H1 (cell line): Measurements from ENCODE around the gene RBBP8. TPM values are rescaled to one million over a fixed set of nuclear protein-coding genes. Genes with fewer than 3 reads are reported as not detected.

ENCODE experiments used
- CTCF ChIA-PET: fragments of 300-600 bp; sonication (Branson Sonifier 250); formaldehyde crosslinking; loops from one replicate; lab custom pipeline; 2021; ENCODE audit not compliant: partially characterized antibody; lab: Charles Lee
- POLR2A ChIA-PET: fragments of 300-600 bp; sonication (Branson Sonifier 250); formaldehyde crosslinking; loops from one replicate; lab custom pipeline; 2021; ENCODE audit warnings: inconsistent platforms; ENCODE audit not compliant: partially characterized antibody; lab: Charles Lee
- DNase-seq, 2 experiments: peaks; one replicate each; pipeline versions ENCODE4 v3.0.0 to v3.0.0-alpha.2; 2010 to 2022; ENCODE audit warnings: low spot score in 2 of 2, low read depth in 1 of 2, mixed read lengths in 1 of 2
- FAIRE-seq: peaks from 2 replicates; lab custom pipeline; 2011; peaks lifted over from hg19 to GRCh38; lab: Jason Lieb, UNC
- H2AFZ ChIP-seq: 2 replicates; pipeline ENCODE4 v1.8.1; 2012; ENCODE audit warnings: low read length, inconsistent platforms
- H2AK5ac ChIP-seq: 2 replicates; pipeline ENCODE4 v1.6.1; 2013; ENCODE audit warnings: low read depth, low read length
- H2BK120ac ChIP-seq: replicated peaks from 2 replicates; pipeline ENCODE3; 2013; ENCODE audit warnings: low read depth, low read length, inconsistent platforms
- H2BK12ac ChIP-seq: 2 replicates; pipeline ENCODE4 v1.6.1; 2013; ENCODE audit warnings: low read depth, low read length
- H2BK15ac ChIP-seq: 2 replicates; pipeline ENCODE4 v1.6.1; 2013; ENCODE audit warnings: low read length
- H2BK20ac ChIP-seq: 2 replicates; pipeline ENCODE4 v1.6.1; 2013; ENCODE audit warnings: low read length
- H2BK5ac ChIP-seq: 2 replicates; pipeline ENCODE4 v1.6.1; 2013; ENCODE audit warnings: low read depth, low read length
- H3K14ac ChIP-seq: 2 replicates; pipeline ENCODE4 v1.6.1; 2013; ENCODE audit warnings: inconsistent platforms; ENCODE audit not compliant: insufficient read length
- H3K18ac ChIP-seq: 2 replicates; pipeline ENCODE4 v1.6.1; 2013; ENCODE audit warnings: low read length; ENCODE audit errors: extremely low read depth
- H3K23ac ChIP-seq: 2 replicates; pipeline ENCODE4 v1.6.1; 2013; ENCODE audit warnings: inconsistent platforms; ENCODE audit not compliant: insufficient read length
- H3K23me2 ChIP-seq: 2 replicates; pipeline ENCODE4 v1.6.1; 2013; ENCODE audit warnings: low read depth, low read length
- H3K27ac ChIP-seq: 2 replicates; pipeline ENCODE4 v1.6.1; 2011; ENCODE audit warnings: low read depth, low read length, inconsistent platforms
- H3K27me3 ChIP-seq, 4 experiments: replicated peaks in 1 of 4; 1 replicate in 1 of 4; 2 replicates in 3 of 4; pipeline versions ENCODE4 v1.6.1 to v1.8.1; 2011 to 2013; ENCODE audit warnings: low read length in 3 of 4, mild to moderate bottlenecking in 3 of 4, inconsistent platforms in 2 of 4, mixed read lengths in 2 of 4, moderate library complexity in 1 of 4; ENCODE audit not compliant: control insufficient read depth in 3 of 4, insufficient read depth in 3 of 4; ENCODE audit errors: extremely low read depth in 1 of 4
- H3K36me3 ChIP-seq, 4 experiments: 2 replicates each; pipeline versions ENCODE4 v1.6.1 to v1.8.1; 2011 to 2013; ENCODE audit warnings: mild to moderate bottlenecking in 4 of 4, low read length in 3 of 4, moderate library complexity in 2 of 4, control low read depth in 1 of 4, inconsistent platforms in 1 of 4; ENCODE audit not compliant: insufficient read depth in 4 of 4, control insufficient read depth in 2 of 4
- H3K4ac ChIP-seq: replicated peaks from 2 replicates; pipeline ENCODE3; 2013; ENCODE audit warnings: low read length, low read depth, mixed read lengths, inconsistent platforms; ENCODE audit not compliant: insufficient read length
- H3K4me1 ChIP-seq, 4 experiments: replicated peaks in 1 of 4; 1 replicate in 1 of 4; 2 replicates in 3 of 4; pipeline versions ENCODE4 v1.6.1 to v1.8.1; 2011 to 2013; ENCODE audit warnings: low read length in 3 of 4, inconsistent platforms in 2 of 4, mixed read lengths in 1 of 4; ENCODE audit not compliant: insufficient read depth in 4 of 4, control insufficient read depth in 3 of 4
- H3K4me2 ChIP-seq, 2 experiments: 2 replicates each; pipeline versions ENCODE4 v1.6.1 to v1.8.1; 2011 to 2013; ENCODE audit warnings: low read depth in 2 of 2, low read length in 2 of 2, control low read depth in 1 of 2, inconsistent platforms in 1 of 2, mild to moderate bottlenecking in 1 of 2; ENCODE audit not compliant: insufficient read depth in 1 of 2
- H3K4me3 ChIP-seq, 4 experiments: fragments of 200-600, 300-600 bp in 1 of 4; sonication (generic), shearing (Covaris generic), sonication (Bioruptor Twin) in 1 of 4; 2 replicates each; pipeline versions ENCODE4 v1.5.1 to v1.8.1; 2011 to 2016; ENCODE audit warnings: low read length in 4 of 4, low read depth in 3 of 4, control low read depth in 2 of 4, inconsistent platforms in 2 of 4, mild to moderate bottlenecking in 2 of 4, mixed read lengths in 1 of 4, moderate library complexity in 1 of 4; ENCODE audit not compliant: insufficient read depth in 2 of 4; ENCODE audit errors: extremely low read depth in 1 of 4
- H3K56ac ChIP-seq: replicated peaks from 2 replicates; pipeline ENCODE3; 2013; ENCODE audit warnings: low read depth, mild to moderate bottlenecking, mixed read lengths, low read length, inconsistent platforms; ENCODE audit not compliant: insufficient read length
- H3K79me1 ChIP-seq: 2 replicates; pipeline ENCODE4 v1.6.1; 2013; ENCODE audit warnings: low read depth, low read length, control low read depth
- H3K79me2 ChIP-seq, 2 experiments: 2 replicates each; pipeline versions ENCODE4 v1.6.1 to v1.8.1; 2012 to 2013; ENCODE audit warnings: low read length in 2 of 2, mild to moderate bottlenecking in 2 of 2, inconsistent platforms in 1 of 2; ENCODE audit not compliant: insufficient read depth in 2 of 2, control insufficient read depth in 1 of 2
- H3K9ac ChIP-seq, 4 experiments: replicated peaks in 1 of 4; 1 replicate in 1 of 4; 2 replicates in 3 of 4; pipeline versions ENCODE4 v1.6.1 to v1.8.1; 2011 to 2013; ENCODE audit warnings: low read depth in 3 of 4, low read length in 3 of 4, control low read depth in 2 of 4, mild to moderate bottlenecking in 2 of 4, moderate library complexity in 2 of 4, inconsistent platforms in 1 of 4; ENCODE audit errors: extremely low read depth in 1 of 4
- H3K9me3 ChIP-seq, 2 experiments: 2 replicates each; pipeline versions ENCODE4 v1.6.1 to v1.8.1; 2012 to 2013; ENCODE audit warnings: mild to moderate bottlenecking in 2 of 2, moderate library complexity in 2 of 2, control low read depth in 1 of 2, inconsistent platforms in 1 of 2, low read depth in 1 of 2, low read length in 1 of 2, mixed read lengths in 1 of 2; ENCODE audit not compliant: insufficient read depth in 2 of 2
- H4K20me1 ChIP-seq, 2 experiments: replicated peaks in 1 of 2; 2 replicates each; pipeline versions ENCODE3 to v1.8.1; 2011 to 2013; ENCODE audit warnings: inconsistent platforms in 2 of 2, low read length in 2 of 2, mild to moderate bottlenecking in 1 of 2; ENCODE audit not compliant: insufficient read depth in 2 of 2, control insufficient read depth in 1 of 2
- H4K5ac ChIP-seq: 2 replicates; pipeline ENCODE4 v1.6.1; 2013; ENCODE audit warnings: low read length, low read depth, mixed read lengths, inconsistent platforms; ENCODE audit not compliant: insufficient read length
- H4K8ac ChIP-seq: 2 replicates; pipeline ENCODE4 v1.8.0; 2013; ENCODE audit warnings: mild to moderate bottlenecking, moderate library complexity, low read length, inconsistent platforms; ENCODE audit not compliant: insufficient read depth; ENCODE audit errors: extremely low read depth
- H4K91ac ChIP-seq: replicated peaks from 2 replicates; pipeline ENCODE3; 2013; ENCODE audit warnings: low read length, mixed read lengths, inconsistent platforms; ENCODE audit not compliant: insufficient read length
- EGR1 ChIP-seq: IDR thresholded peaks from 2 replicates; pipeline ENCODE4 v1.6.1; 2011; ENCODE audit warnings: low read depth, low read length, borderline replicate concordance
- EP300 ChIP-seq, 2 experiments: IDR thresholded peaks; 1 replicate in 1 of 2; 2 replicates in 1 of 2; pipeline ENCODE4 v1.6.1; 2011 to 2012; ENCODE audit warnings: low read depth in 2 of 2, low read length in 2 of 2, mild to moderate bottlenecking in 2 of 2, borderline replicate concordance in 1 of 2, inconsistent platforms in 1 of 2, moderate library complexity in 1 of 2
- JUN ChIP-seq: IDR thresholded peaks from 2 replicates; pipeline ENCODE4 v1.6.1; 2011; ENCODE audit warnings: low read depth, mild to moderate bottlenecking, improper control_type of control experiment, low read length
- JUND ChIP-seq: IDR thresholded peaks from 2 replicates; pipeline ENCODE4 v1.6.1; 2011; ENCODE audit warnings: mild to moderate bottlenecking, improper control_type of control experiment, low read length
- PHF8 ChIP-seq: fragments of 200-600 bp; sonication (generic); conservative IDR thresholded peaks from 2 replicates; pipeline ENCODE4 v1.7.1; 2012; ENCODE audit warnings: low read depth, mild to moderate bottlenecking, inconsistent platforms, low read length, moderate library complexity
- POU5F1 ChIP-seq: IDR thresholded peaks from 2 replicates; pipeline ENCODE4 v1.6.1; 2011; ENCODE audit warnings: low read depth, mild to moderate bottlenecking, low read length, moderate library complexity
- SIN3A ChIP-seq, 2 experiments: IDR thresholded peaks in 1 of 2; conservative IDR thresholded peaks in 1 of 2; 2 replicates each; pipeline ENCODE4 v1.6.1; 2011 to 2012; ENCODE audit warnings: low read length in 2 of 2, improper control_type of control experiment in 1 of 2, low read depth in 1 of 2, mild to moderate bottlenecking in 1 of 2
- SP4 ChIP-seq: IDR thresholded peaks from 2 replicates; pipeline ENCODE4 v1.6.1; 2012; ENCODE audit warnings: low read length, inconsistent platforms
- WGBS, 2 experiments: shearing (Covaris generic) in 1 of 2; methylation state at CpG; one replicate each; pipeline versions ENCODE4 v1.1.6 to v1.1.7; 2013 to 2015; ENCODE audit warnings: low lambda C conversion rate in 2 of 2, mixed read lengths in 2 of 2, inconsistent platforms in 1 of 2, low coverage in 1 of 2, missing lambda C conversion rate in 1 of 2; ENCODE audit not compliant: insufficient replicate concordance in 2 of 2, insufficient coverage in 1 of 2, insufficient read length in 1 of 2; ENCODE audit errors: extremely low coverage in 1 of 2, missing lambda C conversion rate in 1 of 2; 5-methylcytosine and 5-hydroxymethylcytosine counted together
- long read RNA-seq, 2 experiments: library from RNA in 1 of 2; library from capped mRNA in 1 of 2; stranded (forward); transcript quantifications; one replicate each; pipeline ENCODE4 v2.0.0, GENCODE V29; 2021; ENCODE audit warnings: inconsistent platforms in 1 of 2
- polyA minus RNA-seq, 3 experiments: library from RNA; depleted of rRNA, polyadenylated mRNA; stranded (reverse); fragments of >200 nt; gene quantifications; 1 replicate in 2 of 3; 2 replicates in 1 of 3; pipeline ENCODE4 v1.2.3, GENCODE V29; 2011
- polyA plus RNA-seq, 7 experiments: library from polyadenylated mRNA; depleted of rRNA in 3 of 7; stranded (reverse) in 5 of 7; unstranded in 2 of 7; fragments of >200 nt in 5 of 7; fragments of 200-250 nt in 2 of 7; gene quantifications; 1 replicate in 5 of 7; 2 replicates in 1 of 7; 4 replicates in 1 of 7; pipeline versions ENCODE4 v1.2.1 to v1.2.3, GENCODE V29; 2011 to 2013; ENCODE audit warnings: missing spikeins in 2 of 7, mixed read lengths in 2 of 7
- total RNA-seq: library from RNA; stranded (reverse); fragmentation: NEBNext Ultra II Directional; extraction: Animal tissue kit (Norgen Biotek cat#: 25700); gene quantifications from 2 replicates; pipeline ENCODE4 v1.2.1, GENCODE V29; 2021

RBBP8 gene
- total RNA-seq, result 63.4 and 65.8 TPM in 2 replicates
- polyA plus RNA-seq (2011; rRNA removed), result 8.9 and 16.1 TPM in 2 replicates
- polyA plus RNA-seq (2011; cell fraction: cytosol; rRNA removed), result 21.6 TPM
- polyA plus RNA-seq (2011; cell fraction: nucleus; rRNA removed), result 21.1 TPM
- 24.2 to 46.1 TPM (median 29.8 TPM) in 4 replicates for polyA plus RNA-seq (2012, experiment 1 of 2)
- polyA plus RNA-seq (2012, experiment 2 of 2), result 5.3 TPM
- polyA plus RNA-seq (2013, experiment 1 of 2), result 81.8 TPM
- polyA plus RNA-seq (2013, experiment 2 of 2), result 75.0 TPM
- polyA minus RNA-seq (2011; rRNA and poly(A)+ RNA removed), result 38.9 and 68.0 TPM in 2 replicates
- polyA minus RNA-seq (2011; cell fraction: cytosol; rRNA and poly(A)+ RNA removed), result 21.9 TPM
- polyA minus RNA-seq (2011; cell fraction: nucleus; rRNA and poly(A)+ RNA removed), result 124 TPM
- long read RNA-seq, experiment 1, transcript RBBP8-201 (19 exons, 3,288 nt), result major isoform, 6 of 30 reads
- long read RNA-seq, experiment 1, partial matches to known transcripts, result 16 of 30 reads
- long read RNA-seq, experiment 1, other reads (novel, unspliced or antisense), result 7 of 30 reads
- long read RNA-seq, experiment 2, partial matches to known transcripts, result 28 of 39 reads
- long read RNA-seq, experiment 2, other reads (novel, unspliced or antisense), result 6 of 39 reads

GRCh38 chr18:22933206-22933965 lies at the start of gene RBBP8:
TSS of gene RBBP8 (plus strand) at chr18:22933328. CDS start at chr18:22936852, 3,524 bp downstream.
- Histone ChIP-seq H2AK5ac (no peak within 1 kb of the TSS), H3K79me2 (peaks cover 0 to 31% of the 10 kb centered on the region in 2 experiments; a peak in 3 of 4 replicates), H3K4me3 (peak within 1 kb of the TSS; percentile 54 to 90 (median 84)), H3K56ac (peak within 1 kb of the TSS; percentile 84), H4K8ac (peak within 1 kb of the TSS; percentile 99), H3K4ac (peak within 1 kb of the TSS; percentile 61), H4K20me1 (no peaks in the 10 kb centered on the region), H3K27me3 (no peaks in the 10 kb centered on the region), H2AFZ (peak within 1 kb of the TSS; percentile 99), H4K91ac (peak within 1 kb of the TSS; percentile 80), H3K79me1 (no peaks in the 10 kb centered on the region; the same call in 1 of the 2 replicates), H3K9ac (peak within 1 kb of the TSS; percentile 91 to 97 (median 92)), H3K4me2 (peak within 1 kb of the TSS; percentile 92), H3K27ac (peak within 1 kb of the TSS; percentile 86), H3K23me2 (peaks cover 6% of the 10 kb centered on the region), H3K9me3 (no peaks in the 10 kb centered on the region), H4K5ac (peak within 1 kb of the TSS; percentile 89), H3K36me3 (peaks cover 0 to 20% (median 10%) of the 10 kb centered on the region in 4 experiments; a peak in 5 of 8 replicates), H2BK5ac (peak within 1 kb of the TSS; percentile 66), H3K23ac (peak within 1 kb of the TSS; percentile 28), H2BK12ac (no peak within 1 kb of the TSS), H3K4me1 (peaks cover 0 to 2% (median 0%) of the 10 kb centered on the region in 4 experiments; a peak in 1 of 7 replicates), H3K18ac (peak within 1 kb of the TSS; percentile 85), H2BK15ac (no peak within 1 kb of the TSS), H3K14ac (peak within 1 kb of the TSS; percentile 68), H2BK20ac (no peak within 1 kb of the TSS), H2BK120ac (peak within 1 kb of the TSS; percentile 40)
- POLR2A ChIA-PET, result interaction anchor here (0.6 to 1.6 kb wide), 14 partner anchors 10 to 120 kb away, joined by 3 to 16 read pairs (median 4); no protein-coding TSS in a partner anchor
- 2% methylated on average over 67 of the region's 82 CpGs; no CpG with 5 or more reads in 1 of the 2 experiments for WGBS, 2 experiments
- FAIRE-seq, result no peak
- peak; percentile 67 to 90 for DNase-seq
- CTCF ChIA-PET, result interaction anchor here (0.7 kb wide), 2 partner anchors 14 to 24 kb away, joined by 3 to 4 read pairs; no protein-coding TSS in a partner anchor
- no peak for TF ChIP-seq JUN
- no peak for TF ChIP-seq SP4
- no peak for TF ChIP-seq EGR1
- peak; percentile 94 for TF ChIP-seq PHF8
- TF ChIP-seq POU5F1, result no peak
- no peak for TF ChIP-seq JUND
- TF ChIP-seq SIN3A (conservative IDR thresholded peaks at IDR 0.05 in 1 of 2, IDR thresholded peaks at IDR 0.05 in 1 of 2; ENCODE audit: low read depth in 1 of 2, low read length in 2 of 2), result peak; percentile 51 to 55; a peak in 1 of 4 replicates
- no peak for TF ChIP-seq EP300 (IDR thresholded peaks at IDR 0.05; ENCODE audit: borderline replicate concordance in 1 of 2, low read depth in 2 of 2, low read length in 2 of 2)
